ENCODE results near the gene LYPD6B.

DNA sequence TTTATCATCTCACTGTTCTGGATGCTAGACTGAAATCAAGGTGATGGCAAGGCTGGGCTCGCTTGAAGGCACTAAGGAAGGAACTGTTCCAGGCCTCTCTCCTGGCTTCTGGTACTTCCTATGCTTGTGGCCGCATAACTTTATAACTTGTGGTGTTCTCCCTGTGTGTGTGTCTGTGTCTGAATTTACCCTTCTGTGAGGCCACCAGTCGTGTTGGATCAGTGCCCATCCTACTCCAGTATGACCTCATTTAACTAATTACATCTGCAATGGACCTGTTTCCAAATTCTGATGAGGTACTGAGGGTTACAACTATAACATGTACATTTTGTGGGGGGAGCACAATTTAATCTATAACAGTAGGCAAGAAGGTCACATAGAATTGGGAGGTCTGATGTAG is 41.6 kb downstream of the LYPD6B start:
- TF ChIP-seq CTCF (IDR thresholded peaks at IDR 0.05; ENCODE audit: poor library complexity) (no peak), EZH2phosphoT487 (IDR thresholded peaks at IDR 0.05; ENCODE audit: low read depth, severe bottlenecking, unreplicated experiment) (no peak)

Data from hepatocyte (in vitro differentiated cells).